Peyer's patch (tissue), 4 donors: ENCODE measurements around the gene GPC6.

Source experiments
- POLR2A ChIP-seq, 2 donors: fragments of 450-650 bp; IDR thresholded peaks; one replicate each; pipeline ENCODE4 v1.5.1; 2017; ENCODE audit warnings: antibody characterized with exemption in 2 of 2, mild to moderate bottlenecking in 2 of 2, moderate library complexity in 2 of 2
- TF ChIP-seq, protein P1 (sequence below), 6 experiments: fragments of 450-650 bp in 4 of 6; fragments of 200-600 bp in 2 of 6; sonication (generic) in 1 of 6; IDR thresholded peaks; one replicate each; pipeline ENCODE4 v1.5.1; 2017 to 2019; ENCODE audit warnings: antibody characterized with exemption in 6 of 6, mild to moderate bottlenecking in 3 of 6, moderate library complexity in 1 of 6

DNA sequence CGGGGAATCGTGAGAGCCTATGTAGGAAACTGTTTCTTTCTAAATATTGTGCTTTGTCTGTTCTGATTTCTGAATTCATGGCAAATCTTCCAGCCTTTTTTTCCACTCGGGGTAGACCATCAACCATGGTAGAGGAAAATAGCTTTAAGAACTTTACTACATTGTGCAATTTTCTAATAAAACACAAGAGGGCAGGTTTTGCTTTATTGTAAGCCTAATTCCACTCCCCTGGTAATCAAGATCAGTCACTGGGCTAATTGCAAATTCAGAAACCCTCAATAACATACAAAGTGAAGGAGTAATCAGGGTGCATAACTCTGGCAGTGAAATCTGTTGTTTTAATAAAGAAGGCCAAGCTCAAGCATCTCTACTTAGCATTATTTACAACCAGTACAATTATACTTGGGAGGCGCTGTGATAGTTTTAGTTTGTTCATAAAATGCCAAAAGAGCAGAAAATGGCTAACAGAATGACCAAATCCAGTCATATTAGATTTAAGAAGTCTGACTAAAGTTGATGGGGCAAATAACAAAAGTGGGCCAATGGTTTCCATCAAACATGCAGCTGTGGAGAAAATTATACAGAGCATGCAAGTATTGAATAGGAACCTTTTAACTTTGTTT, 1209.1 kb downstream of the GPC6 start:
- TF ChIP-seq, protein P1, sequence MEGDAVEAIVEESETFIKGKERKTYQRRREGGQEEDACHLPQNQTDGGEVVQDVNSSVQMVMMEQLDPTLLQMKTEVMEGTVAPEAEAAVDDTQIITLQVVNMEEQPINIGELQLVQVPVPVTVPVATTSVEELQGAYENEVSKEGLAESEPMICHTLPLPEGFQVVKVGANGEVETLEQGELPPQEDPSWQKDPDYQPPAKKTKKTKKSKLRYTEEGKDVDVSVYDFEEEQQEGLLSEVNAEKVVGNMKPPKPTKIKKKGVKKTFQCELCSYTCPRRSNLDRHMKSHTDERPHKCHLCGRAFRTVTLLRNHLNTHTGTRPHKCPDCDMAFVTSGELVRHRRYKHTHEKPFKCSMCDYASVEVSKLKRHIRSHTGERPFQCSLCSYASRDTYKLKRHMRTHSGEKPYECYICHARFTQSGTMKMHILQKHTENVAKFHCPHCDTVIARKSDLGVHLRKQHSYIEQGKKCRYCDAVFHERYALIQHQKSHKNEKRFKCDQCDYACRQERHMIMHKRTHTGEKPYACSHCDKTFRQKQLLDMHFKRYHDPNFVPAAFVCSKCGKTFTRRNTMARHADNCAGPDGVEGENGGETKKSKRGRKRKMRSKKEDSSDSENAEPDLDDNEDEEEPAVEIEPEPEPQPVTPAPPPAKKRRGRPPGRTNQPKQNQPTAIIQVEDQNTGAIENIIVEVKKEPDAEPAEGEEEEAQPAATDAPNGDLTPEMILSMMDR (IDR thresholded peaks at IDR 0.05) = peak in 5 of 6 experiments; percentile 28 to 65 (median 62)
- no peak for TF ChIP-seq POLR2A (IDR thresholded peaks at IDR 0.05)
